Tibial nerve (tissue), 4 donors: ENCODE results near the gene ATG7. TPM values are rescaled to one million over a fixed set of nuclear protein-coding genes. Genes with fewer than 3 reads are reported as not detected.

Experiments
- DNase-seq, 2 donors: peaks; one replicate each; pipeline ENCODE4 v3.0.0-alpha.2; 2019; ENCODE audit warnings: low spot score in 2 of 2
- H3K27ac ChIP-seq, 4 donors: fragments of 200-600 bp; sonication (generic) in 3 of 4; one replicate each; pipeline ENCODE4 v1.5.1; 2017 to 2019; ENCODE audit warnings: mild to moderate bottlenecking in 1 of 4
- H3K27me3 ChIP-seq, 2 donors: fragments of 200-600 bp; sonication (generic) in 1 of 2; one replicate each; pipeline versions ENCODE4 v1.5.1 to v1.6.0; 2017 to 2019
- H3K36me3 ChIP-seq, 3 donors: fragments of 200-600 bp; sonication (generic); one replicate each; pipeline ENCODE4 v1.5.1; 2018 to 2019
- H3K4me1 ChIP-seq, 4 donors: fragments of 200-600 bp; sonication (generic) in 3 of 4; one replicate each; pipeline ENCODE4 v1.5.1; 2017 to 2019
- H3K4me3 ChIP-seq, 4 donors: fragments of 200-600 bp; sonication (generic) in 3 of 4; one replicate each; pipeline ENCODE4 v1.5.1; 2017 to 2019; ENCODE audit warnings: mild to moderate bottlenecking in 1 of 4, moderate library complexity in 1 of 4
- H3K9me3 ChIP-seq, 4 donors: fragments of 200-600 bp; sonication (generic) in 3 of 4; one replicate each; pipeline ENCODE4 v1.5.1; 2017 to 2019
- EP300 ChIP-seq, 2 donors: sonication (generic); formaldehyde crosslinking; IDR thresholded peaks; one replicate each; pipeline ENCODE4 v1.6.1; 2017; ENCODE audit warnings: antibody characterized with exemption in 2 of 2, mild to moderate bottlenecking in 1 of 2
- POLR2A ChIP-seq, 2 donors: fragments of 450-650 bp; IDR thresholded peaks; one replicate each; pipeline ENCODE4 v1.6.1; 2017; ENCODE audit warnings: antibody characterized with exemption in 2 of 2, mild to moderate bottlenecking in 2 of 2, moderate library complexity in 2 of 2
- WGBS, 2 donors: methylation state at CpG; one replicate each; pipeline ENCODE4 v1.1.5; 2018; 5-methylcytosine and 5-hydroxymethylcytosine counted together
- total RNA-seq, 4 donors: library from RNA; depleted of rRNA; stranded (reverse); fragments of >200 nt; gene quantifications; one replicate each; pipeline ENCODE4 v1.1.0, GENCODE V29; 2016
- TF ChIP-seq, protein P1 (sequence below), 5 experiments: fragments of 200-600 bp in 3 of 5; fragments of 450-650 bp in 2 of 5; sonication (generic) in 3 of 5; IDR thresholded peaks; one replicate each; pipeline ENCODE4 v1.5.1; 2016 to 2019; ENCODE audit warnings: antibody characterized with exemption in 5 of 5, mild to moderate bottlenecking in 3 of 5, moderate library complexity in 2 of 5

The ATG7 gene
- total RNA-seq, 4 donors from 2014 or later, result 71.0 to 94.0 (median 76.2) TPM

DNA sequence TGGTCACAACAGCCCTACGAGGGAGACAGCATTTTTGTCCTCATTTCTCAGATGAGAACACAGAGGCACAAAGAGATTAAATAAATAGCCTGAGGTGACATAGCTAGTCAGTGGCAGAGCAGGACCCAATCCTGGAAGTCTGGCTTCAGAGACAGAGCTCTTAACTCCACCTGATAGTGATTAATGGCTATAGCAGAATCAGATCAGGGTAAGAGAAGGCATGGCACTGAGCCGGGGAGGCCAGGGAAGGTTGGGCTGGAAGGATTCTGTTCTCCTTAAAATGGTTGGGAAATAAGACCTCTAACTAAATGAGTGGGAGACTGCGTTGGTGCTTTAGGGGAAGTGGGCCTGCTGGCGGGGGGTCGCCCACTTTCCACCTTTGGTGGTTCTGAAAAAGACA lies 267.0 kb downstream of the ATG7 start:
- DNase-seq, result no peak

DNA sequence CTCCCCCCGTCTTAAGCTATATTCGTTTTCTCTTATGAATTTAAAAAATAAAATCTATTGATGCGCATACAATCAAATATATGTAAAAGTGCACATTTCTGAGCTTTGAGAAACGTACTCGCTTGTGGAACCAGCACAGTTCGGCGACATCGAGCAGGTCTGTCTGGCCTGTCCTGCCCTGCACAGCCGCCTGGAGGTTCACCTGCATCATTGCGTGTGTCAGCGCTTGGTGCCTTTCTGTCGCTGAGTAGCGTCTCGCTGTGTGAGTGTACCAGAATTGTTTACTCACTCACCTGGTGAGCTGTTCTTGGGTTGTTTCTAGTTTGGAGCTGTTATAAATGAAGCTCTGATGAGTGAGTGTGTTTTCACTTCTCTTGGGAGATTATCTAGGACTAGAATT lies 267.5 kb downstream of the ATG7 start:
- Histone ChIP-seq H3K27ac (no peak overlapping the region), H3K4me1 (peaks cover 0 to 21% (median 4%) of the 10 kb centered on the region in 4 donors), H3K36me3 (peaks cover 0 to 5% (median 0%) of the 10 kb centered on the region in 3 donors), H3K27me3 (no peaks in the 10 kb centered on the region), H3K4me3 (no peak overlapping the region), H3K9me3 (no peaks in the 10 kb centered on the region)
- TF ChIP-seq, protein P1, sequence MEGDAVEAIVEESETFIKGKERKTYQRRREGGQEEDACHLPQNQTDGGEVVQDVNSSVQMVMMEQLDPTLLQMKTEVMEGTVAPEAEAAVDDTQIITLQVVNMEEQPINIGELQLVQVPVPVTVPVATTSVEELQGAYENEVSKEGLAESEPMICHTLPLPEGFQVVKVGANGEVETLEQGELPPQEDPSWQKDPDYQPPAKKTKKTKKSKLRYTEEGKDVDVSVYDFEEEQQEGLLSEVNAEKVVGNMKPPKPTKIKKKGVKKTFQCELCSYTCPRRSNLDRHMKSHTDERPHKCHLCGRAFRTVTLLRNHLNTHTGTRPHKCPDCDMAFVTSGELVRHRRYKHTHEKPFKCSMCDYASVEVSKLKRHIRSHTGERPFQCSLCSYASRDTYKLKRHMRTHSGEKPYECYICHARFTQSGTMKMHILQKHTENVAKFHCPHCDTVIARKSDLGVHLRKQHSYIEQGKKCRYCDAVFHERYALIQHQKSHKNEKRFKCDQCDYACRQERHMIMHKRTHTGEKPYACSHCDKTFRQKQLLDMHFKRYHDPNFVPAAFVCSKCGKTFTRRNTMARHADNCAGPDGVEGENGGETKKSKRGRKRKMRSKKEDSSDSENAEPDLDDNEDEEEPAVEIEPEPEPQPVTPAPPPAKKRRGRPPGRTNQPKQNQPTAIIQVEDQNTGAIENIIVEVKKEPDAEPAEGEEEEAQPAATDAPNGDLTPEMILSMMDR (IDR thresholded peaks at IDR 0.05), result no peak
- TF ChIP-seq EP300 (IDR thresholded peaks at IDR 0.05) (no peak), POLR2A (IDR thresholded peaks at IDR 0.05) (no peak)
- no peak for DNase-seq
- 94 to 96% methylated on average over 14 of the region's 14 CpGs for WGBS, 2 donors

More for the DNA sequence above, 267.0 kb downstream of the ATG7 start:
- Histone ChIP-seq H3K36me3 (peaks cover 0 to 5% (median 0%) of the 10 kb centered on the region in 3 donors), H3K9me3 (no peaks in the 10 kb centered on the region), H3K4me1 (peaks cover 0 to 21% (median 2%) of the 10 kb centered on the region in 4 donors), H3K27ac (no peak overlapping the region), H3K27me3 (no peaks in the 10 kb centered on the region), H3K4me3 (no peak overlapping the region)
- WGBS, 2 donors, result 87 to 92% methylated on average over 5 of the region's 5 CpGs
- TF ChIP-seq POLR2A (IDR thresholded peaks at IDR 0.05), result no peak
- TF ChIP-seq, protein P1 (IDR thresholded peaks at IDR 0.05), result no peak

DNA sequence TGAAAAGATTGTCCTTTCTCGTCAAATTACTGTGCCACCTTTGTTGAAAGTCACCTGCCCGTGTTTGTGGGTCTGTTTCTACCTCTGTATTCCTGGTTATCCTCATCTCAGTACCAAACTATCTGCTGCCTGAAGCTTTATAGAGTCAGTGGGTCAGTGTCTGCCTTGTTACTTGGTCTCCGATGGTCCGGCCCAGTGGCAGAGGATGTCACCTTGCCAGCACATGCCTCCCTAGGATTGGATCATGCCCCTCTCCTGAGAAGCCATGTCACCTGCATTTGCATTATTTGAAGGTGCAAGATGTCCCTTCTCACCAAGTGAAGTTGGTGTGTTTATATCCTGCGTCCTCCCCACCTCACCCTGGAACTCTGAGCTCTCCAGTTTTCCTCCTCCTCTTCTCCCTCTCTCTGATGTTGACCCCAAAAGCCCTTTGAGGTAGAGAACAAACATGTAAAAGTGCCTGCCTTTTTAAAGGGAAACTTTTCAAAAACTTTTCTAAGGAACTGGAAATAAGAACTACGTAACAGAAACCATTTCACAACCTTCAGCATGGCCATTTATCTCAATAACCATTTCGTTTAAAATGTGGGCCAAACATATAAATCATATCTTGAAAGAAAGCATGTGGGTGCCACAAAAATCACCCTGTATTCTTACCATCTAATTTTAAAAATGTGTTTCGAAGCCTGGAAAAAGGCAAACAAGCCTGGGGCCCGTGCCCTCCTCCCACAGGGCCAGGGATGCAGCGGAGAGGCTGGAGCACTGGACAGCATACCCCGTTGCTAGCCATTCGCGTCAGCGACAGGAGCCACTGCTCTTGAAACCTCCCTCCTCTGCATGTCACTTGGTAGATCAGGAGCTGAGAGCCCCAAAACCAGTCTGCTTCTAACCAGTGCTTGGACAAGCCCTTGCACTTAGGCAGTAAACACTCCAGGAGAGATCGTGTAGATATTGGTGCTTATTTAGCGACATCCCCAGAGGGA lies 269.4 kb downstream of the ATG7 start:
- peak in 1 of 2 donors; percentile 6 for DNase-seq
- no peak for TF ChIP-seq EP300 (IDR thresholded peaks at IDR 0.05)
- TF ChIP-seq, protein P1 (IDR thresholded peaks at IDR 0.05), result no peak
- no peak for TF ChIP-seq POLR2A (IDR thresholded peaks at IDR 0.05)
- Histone ChIP-seq H3K4me1 (peaks cover 0 to 27% (median 10%) of the 10 kb centered on the region in 4 donors), H3K27me3 (no peaks in the 10 kb centered on the region), H3K4me3 (no peak overlapping the region), H3K36me3 (peaks cover 0 to 6% (median 0%) of the 10 kb centered on the region in 3 donors), H3K9me3 (no peaks in the 10 kb centered on the region), H3K27ac (no peak overlapping the region)
- 86 to 92% methylated on average over 16 of the region's 16 CpGs for WGBS, 2 donors

DNA sequence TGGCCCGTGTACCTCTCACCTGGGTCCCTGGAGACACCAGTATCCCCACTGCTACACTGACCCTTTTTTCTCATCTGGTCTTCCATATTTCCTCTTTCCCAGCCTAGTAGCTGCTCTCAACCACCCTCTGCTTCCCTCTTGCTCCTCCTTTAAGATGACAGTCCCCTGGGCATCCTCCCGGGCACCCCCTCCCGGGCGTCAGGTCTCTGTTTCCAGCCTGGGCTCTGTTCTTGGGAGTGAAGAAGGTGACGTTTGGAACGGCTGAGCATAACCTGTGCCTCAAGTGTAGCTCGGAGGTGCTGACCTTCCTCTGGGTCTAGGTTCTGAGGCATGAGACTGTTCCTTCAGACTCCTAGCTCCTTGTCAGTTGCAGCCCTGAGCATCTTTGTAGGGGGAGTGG lies 270.4 kb downstream of the ATG7 start:
- Histone ChIP-seq H3K36me3 (peaks cover 0 to 12% (median 0%) of the 10 kb centered on the region in 3 donors), H3K27ac (no peak overlapping the region), H3K27me3 (no peaks in the 10 kb centered on the region), H3K4me1 (peaks cover 0 to 25% (median 10%) of the 10 kb centered on the region in 4 donors), H3K9me3 (no peaks in the 10 kb centered on the region), H3K4me3 (no peak overlapping the region)
- no peak for DNase-seq
- TF ChIP-seq EP300 (IDR thresholded peaks at IDR 0.05) (no peak), POLR2A (IDR thresholded peaks at IDR 0.05) (no peak)
- TF ChIP-seq, protein P1 (IDR thresholded peaks at IDR 0.05), result no peak
- WGBS, 2 donors, result 82 to 90% methylated on average over 7 of the region's 7 CpGs
